Activated T-helper 1 cell treated with anti-CD3 and anti-CD28 coated beads, Interleukin-2, amount 50 U/mL, for 16 hours (primary cell): ENCODE results near the gene MAP7D1.
"Not testable (repeated sequence)": the region's sequence is repeated elsewhere in the genome, so short reads cannot be mapped to it uniquely, and the experiment has no call there.

Experiments
- DNase-seq, 2 donors: peaks; one replicate each; pipeline ENCODE4 v3.0.0-alpha.2; 2020; ENCODE audit warnings: low read depth in 1 of 2, low spot score in 1 of 2

The MAP7D1 gene

DNA sequence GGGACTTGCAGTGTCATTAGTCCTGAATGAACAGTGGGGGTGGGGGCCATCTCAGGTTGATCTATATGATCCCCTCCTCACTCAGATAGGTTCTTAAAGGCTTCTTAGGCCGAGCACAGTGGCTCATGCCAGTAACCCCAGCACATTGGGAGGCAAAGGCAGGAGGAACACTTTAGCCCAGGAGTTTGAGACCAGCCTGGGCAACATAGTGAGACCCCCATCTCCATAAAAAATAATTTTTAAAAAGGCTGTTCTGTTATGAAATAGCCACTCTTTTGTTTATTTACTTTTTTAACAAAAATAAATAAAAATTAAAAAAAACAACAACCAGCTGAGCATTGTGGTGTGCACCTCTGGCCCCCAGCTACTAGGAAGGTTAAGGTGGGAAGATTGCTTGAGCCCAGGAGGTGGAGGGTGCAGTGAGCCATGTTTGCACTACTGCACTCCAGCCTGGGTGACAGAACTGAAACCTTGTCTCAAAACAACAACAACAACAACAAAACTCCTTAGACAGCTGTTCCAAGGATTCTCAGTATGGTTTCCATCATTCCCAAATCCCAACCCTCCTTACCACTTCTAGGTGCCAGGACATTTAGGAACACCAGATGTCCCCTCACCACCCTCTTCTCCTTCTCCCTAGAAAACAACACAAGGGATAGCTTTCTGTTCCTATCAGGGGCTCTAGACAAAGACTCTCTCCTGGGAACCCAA is 4.7 kb upstream of the MAP7D1 start:
- DNase-seq, result no peak

DNA sequence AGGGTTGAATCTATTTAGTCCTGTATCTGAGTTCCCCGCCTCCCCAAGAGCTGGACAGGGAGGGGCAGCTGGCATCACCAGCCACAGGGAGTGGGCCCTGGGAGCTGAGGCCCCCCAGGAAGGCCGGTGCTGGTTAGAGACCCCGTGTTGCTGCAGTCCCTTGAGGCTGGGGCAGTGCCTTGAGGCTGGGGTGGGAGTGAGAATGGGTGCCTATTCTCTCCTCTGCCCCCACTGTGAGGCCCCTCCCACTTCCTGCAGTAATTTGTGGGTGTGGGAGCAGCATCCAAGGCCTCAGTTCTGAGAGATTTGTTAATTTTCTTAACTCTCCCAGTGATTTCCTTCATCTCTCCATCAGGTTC is 4.1 kb upstream of the MAP7D1 start:
- DNase-seq, result peak in 1 of 2 donors; percentile 26

DNA sequence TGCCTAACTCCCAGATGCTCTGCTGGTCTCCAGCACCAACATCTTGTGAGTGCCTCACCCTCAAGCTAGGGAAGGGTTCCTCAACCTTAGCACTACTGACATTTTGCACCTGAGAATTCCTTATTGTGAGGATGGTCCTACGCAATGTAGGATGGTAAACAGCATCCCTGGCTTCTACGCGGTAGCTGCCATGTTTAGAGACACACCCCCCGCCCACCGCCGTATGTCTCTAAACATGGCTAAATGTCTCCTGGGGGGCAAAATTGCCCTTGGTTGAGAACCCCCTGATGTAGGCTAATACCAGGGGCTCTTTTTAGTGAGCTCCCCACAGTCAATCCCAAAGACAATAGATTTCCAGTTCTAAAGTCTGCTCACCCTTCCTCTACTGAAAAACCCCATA is 2.5 kb upstream of the MAP7D1 start:
- DNase-seq, result no peak

DNA sequence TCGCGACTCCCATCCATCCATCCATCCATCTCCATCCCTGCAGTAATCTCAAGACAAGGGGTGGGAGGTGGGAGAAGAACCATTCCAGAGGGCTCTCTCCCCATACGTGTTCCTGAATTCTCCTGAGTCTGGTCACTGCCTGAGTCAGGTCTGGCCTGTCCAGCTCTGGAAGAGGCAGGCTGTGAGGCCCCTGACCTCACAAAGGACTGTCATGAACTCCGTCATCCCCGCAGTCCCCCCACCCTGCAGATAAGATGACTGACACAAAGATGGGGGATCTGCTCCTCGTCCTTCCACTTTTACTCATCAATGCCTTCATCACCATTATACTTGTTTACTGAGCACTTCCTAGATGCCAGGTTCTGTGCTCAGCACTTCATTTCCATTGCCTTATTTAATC is 1.6 kb upstream of the MAP7D1 start:
- no peak for DNase-seq

DNA sequence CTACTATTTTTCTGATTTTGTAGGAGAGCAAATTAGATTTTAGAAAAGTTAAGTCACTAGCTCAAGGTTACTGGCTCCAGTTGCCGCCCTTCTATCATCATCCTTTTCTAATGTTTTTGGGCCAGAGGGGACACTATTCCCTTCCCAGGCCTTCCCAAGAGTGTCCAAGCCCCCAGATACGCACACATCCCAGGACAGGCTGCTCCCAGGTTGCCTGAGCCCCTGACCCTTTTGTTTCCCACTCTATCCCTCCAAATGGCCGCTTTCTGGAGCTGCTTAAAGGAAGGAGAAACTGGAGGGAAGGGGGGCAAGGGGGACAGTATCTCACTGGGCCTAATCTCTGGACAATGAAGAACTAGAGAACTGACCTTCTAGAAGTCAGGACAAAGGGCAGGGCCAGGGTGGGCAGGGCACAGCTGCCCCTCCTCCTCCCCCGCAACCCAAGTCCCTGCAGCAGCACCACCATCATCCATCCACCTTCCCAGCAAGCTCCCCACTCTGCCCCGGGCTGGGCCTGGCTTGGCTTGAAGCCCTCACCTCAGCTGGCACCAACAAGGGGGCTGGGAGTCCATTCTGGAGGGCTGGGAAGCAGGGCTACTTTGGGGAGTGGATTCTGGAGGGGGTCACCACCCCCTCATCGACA is 1.1 kb upstream of the MAP7D1 start:
- no peak for DNase-seq

DNA sequence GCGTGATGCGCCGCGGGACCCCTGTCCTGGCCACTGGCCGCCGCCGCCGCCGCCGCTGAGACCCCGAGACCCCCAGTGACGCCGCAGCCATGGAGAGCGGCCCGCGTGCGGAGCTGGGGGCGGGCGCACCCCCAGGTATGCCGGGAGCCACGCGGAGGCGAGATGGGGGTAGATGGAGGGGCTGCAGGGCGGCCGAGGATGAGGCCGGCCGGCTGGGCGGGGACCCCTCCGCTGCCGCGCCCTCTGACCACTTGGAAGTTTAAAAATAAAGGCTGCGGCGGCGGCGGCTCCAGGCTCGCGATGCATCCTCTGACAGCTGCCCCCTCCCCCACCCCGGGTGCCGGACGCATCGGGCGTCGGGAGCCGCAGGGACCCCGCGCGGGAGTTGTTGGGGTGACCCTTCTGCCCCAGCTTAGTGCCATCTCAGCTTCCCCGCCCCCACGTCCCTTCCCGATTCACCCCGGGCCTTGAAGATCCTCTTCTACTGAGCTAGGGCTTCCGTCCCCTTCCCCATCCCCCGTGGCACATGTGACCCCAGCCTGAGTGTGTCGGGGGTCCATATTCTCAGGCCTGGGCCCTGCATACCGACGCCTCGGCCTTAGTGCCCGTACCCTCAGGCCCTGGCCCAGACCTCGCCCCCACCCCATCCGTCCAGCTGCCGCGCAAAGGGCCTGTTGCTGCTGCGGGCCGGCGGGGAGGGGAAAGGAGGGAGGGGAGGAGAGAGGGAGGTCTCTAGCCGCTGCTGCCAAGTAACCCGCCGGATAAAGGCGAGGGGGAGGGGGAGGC is 562 bp downstream of the MAP7D1 start:
- peak in 1 of 2 donors; percentile 34 for DNase-seq

DNA sequence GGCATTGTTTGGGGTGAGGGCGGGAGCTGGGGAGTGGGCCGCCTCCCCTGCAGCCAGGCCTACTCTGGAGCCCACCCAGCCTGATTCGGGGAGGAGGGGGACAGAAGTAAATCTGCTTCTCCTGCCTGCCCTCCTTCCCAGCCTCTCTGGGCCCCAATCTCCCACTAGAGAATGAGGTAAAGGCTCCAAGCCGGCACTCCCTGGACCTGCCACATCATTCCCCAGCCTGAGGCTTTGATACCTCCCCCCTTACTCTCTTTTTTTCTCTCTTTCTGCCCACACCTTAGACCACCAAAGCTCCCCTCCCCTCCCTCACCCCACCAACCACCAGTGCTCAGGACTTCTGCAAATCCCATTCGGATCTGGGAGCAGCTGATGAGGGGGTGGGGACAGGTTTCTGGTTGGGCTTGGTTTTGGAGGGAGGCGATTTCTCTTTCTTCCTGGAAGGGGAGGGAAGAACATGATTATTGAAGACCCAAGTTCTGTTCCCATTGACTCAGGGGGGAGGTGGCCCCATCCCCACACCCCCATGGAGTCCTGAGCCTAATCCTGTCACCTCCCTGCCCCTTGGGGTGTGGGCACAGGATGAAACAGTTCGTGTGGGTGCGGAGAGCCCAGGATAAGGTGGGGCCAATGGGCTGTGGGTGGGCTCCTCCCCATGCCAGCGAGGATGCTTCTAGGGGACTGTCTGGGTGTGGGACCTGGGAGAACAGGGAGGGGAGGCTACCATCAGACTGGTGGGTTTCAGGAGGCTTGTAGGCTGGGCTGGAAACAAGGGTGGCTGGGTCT is 1.3 kb downstream of the MAP7D1 start:
- DNase-seq, result no peak

DNA sequence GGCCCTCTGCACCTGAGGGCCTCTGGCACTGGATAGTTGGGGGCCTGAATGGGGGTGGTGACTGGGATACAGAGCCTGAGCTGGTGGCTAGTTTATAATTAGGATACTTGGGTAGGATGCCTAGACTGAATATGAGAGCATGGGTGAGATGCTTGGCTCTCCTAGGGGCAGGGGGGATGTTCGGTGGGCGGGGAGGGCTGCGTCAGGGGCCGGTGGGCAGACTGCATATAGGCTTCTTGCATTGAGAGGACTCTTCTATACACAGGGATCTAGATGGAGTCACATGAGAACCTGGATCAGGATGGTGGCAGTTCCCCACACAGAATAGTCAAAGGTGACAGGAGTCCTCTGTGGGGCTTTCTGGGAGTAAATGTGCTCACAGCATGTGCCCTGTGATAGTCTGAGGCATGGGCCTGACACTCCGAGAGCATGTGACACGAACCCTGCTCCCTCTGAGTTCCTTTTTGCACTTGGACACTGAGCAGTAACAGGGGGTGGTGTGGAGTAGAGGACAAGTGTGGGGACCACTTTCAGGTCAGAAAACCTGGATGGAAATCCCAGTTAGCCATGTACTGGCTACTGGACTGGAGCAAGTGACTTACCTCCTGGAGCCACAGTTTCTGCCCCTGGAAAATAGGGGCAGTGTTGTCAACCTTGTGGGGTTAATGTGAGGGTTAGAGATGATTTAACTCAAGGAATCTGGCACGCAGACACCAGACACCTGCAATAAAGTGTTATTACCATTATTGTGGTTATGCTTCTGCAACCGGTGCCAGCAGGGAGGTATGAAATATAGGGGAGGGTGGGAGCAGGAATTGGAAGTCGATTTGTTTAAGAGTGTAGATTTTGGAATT is 2.2 kb downstream of the MAP7D1 start:
- no peak for DNase-seq

DNA sequence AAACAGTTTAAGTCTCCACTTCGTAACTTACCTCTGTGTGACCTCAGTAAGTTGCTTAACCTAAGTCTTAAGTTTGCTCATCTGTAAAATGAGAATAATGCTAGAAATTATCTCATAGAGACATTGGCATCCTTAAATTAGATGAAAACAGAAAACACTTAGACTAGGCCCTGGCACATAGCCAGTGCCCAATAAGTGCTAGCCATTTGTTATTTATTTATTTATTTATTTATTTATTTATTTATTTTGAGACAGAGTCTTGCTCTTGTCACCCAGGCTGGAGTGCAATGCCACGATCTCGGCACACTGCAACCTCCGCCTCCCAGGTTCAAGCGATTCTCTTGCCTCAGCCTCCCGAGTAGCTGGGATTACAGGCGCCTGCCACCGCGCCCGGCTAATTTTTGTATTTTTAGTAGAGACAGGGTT is 2.9 kb downstream of the MAP7D1 start:
- not testable (repeated sequence) for DNase-seq

DNA sequence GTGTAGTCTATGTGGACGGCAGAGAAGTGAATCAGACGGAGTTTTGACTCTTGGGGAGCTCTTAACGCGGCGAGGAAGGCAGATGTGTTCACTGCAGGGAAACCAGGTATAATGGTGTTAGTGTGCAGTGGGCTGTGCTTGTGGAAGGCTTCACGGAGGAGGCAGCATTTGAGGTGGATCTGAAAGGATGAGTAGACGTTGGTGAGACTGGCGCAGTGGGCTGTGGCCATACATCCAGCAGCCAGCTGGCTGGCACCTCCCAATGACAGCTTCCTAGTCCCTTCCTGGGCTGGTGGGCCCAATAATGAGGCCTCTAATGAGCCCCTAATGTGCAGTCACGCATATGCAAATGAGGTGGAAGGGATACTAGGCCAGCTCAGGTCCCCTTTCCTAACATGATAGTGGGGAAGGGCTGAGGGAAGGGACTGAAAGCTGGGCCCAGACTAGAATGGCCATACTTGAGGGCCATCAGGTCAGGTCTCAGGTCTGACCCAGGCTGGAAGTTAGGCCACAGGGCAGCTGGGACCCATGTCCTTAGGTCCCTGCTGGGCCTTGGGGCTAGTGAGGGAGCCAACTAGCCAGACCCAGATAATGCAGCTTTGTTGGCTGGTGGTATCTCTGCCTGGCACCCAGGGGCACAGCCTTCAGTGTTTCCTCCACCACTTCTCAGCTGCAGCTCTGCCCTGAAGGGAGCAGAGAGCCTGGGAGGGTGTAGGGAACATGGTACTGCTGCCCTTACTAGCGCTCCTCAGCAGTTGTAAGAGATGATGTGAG is 3.8 kb downstream of the MAP7D1 start:
- DNase-seq, result no peak

DNA sequence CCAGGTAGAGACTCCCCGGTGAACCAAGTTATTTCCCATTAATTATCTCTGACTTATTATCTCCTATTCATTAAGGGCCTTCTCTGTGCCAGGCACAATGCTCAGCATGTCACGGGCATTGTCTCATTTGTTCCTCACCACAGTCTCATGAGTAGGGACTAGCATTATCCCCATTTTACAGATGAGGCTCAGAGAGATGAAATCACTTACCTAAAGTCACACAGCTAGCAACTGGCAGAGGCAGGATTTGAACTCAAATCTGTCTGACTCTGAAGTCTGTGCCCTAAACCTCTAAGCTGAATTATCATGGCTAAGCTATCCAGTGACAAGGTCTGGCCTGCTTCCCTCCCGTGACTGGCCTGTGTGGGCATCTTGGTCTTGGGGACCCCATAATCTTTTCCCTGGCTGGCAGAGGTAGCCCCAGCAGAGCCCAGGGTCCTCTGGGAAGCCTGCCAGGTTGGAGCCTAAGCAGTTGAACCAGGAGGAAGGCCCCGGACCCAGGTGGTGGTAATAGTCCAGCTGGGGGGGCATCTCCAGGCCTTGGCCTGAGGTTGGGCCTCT is 4.5 kb downstream of the MAP7D1 start:
- DNase-seq, result no peak

DNA sequence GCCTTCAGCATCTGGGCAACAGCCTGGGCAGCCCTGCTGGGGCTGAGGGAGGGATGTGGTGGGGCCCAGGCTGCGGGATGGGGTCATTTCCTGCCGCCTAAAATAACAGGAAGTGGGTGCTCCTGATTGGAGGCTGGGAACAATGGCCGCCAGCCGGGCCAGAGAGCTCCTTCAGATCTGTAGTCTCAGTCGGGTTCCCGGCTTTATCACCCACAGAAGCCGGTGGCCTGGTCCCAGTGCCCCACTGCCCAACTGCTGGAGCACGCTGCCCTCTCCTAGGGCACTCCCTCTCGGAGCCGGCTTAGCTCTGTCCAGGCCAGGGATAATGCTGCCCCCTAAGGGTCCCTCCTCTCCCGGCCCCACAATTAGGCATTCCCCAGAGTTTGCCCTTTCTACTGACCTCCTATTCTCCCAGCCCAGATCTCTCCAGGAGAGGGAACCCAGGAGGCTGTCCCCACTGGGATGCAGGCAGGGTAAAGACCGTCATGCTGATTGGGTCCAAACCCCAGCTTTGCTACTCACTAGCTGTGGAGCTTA is 5.1 kb downstream of the MAP7D1 start:
- peak; percentile 42 to 46 for DNase-seq

DNA sequence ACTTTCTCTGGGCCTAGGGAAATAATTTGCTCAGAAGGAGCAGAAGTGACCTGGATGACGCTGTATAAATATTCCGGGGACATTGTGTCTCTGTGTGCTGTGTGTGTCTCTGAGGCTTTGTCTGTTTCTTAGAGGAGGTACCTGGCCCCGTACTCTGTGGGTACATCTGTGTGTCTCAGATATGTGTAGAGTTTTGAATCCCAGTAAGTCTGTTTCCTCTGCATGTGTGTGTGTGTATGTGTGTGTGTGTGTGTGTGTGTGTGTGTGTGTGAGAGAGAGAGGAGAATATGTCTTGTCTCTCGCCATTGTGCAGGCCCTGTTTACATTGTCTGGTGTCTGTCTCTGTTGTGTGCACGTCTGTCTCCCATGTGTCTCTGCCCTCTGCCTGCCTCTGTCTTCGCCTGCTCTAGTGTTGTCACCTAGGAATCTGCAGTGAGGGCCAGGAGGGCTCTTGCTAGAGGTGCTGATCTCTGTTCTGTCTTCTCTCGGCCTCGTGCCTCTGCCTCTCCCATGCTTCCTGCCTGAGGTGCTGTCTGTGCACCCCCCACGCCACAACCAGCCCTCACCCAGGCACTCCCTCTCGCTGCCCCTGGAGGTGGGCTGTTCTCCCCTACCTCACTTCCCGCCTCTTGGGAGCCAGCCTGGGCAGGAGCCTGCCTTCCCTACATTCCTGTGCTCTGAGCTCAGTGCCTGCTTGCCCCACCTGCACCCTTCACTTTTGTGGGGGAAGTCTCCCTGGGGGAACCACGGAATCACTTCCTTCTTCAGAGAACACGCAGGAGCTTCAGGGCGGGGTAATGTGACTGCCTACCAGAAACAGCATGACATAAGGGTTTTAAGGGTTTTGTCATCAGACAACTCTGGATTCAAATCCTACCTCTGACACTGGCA is 5.9 kb downstream of the MAP7D1 start:
- DNase-seq, result no peak

DNA sequence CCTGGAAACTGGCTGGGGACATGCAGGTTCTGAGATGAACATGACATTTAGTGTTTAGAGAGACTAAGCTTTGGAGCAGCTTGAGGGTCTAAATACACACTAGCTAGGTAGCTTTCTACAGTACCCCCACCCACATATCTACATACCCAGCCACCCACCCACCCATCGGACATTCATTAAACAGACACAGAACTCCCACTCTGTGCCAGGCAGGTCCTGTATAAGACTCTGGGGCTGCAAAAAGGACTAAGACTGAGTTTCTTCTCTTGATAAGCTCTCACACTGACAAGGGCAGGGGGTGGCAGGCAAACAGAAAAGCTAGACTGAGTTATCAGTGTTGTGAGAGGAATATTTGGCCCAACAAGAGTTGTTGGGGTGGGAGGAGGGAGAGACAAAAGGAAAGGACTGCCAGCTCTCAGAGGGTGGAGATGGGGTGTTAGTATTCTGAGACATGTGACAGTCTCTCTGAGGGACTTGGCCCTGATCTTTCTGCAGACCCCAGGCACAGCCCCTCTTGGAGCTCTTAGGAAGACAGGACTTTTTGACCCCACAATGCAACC is 6.8 kb downstream of the MAP7D1 start:
- no peak for DNase-seq

DNA sequence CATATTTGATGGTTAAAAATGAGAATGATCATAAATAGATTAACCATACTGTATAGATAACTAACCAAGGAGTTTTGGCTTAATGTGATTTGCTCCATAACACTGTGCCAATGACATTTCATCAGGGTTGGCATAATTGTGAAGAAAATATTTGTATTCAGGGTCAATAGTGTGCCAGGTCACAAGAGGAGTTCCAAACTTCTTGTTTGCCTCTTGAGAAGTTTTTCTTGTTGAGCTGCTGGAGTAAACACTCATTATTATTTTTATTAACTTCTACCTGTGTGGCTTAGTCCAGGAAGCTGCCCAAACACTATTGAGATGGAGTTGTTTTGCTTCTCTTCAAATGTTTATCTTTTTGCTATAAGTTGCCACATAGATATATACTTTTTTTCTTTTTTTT is 7.5 kb downstream of the MAP7D1 start:
- DNase-seq, result no peak

DNA sequence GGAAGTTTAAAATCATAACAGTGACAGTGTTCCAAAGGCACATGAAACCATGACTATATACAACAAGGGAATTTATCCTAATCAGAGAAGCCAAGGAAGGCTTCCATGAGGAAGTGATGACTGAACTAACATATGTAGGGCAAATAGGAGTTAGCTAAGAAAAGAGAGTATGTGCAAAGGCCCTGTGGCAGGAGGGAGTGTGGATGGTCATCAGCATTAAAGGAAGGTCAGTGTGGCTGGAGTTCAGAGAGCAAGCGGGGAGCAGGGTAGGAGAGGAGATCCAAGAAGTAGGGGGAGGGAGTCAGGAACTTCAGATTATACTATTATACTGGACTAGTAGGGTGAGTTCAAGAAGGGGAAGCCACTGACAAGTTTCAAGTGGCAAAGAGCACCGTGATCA is 8.4 kb downstream of the MAP7D1 start:
- DNase-seq, result no peak

DNA sequence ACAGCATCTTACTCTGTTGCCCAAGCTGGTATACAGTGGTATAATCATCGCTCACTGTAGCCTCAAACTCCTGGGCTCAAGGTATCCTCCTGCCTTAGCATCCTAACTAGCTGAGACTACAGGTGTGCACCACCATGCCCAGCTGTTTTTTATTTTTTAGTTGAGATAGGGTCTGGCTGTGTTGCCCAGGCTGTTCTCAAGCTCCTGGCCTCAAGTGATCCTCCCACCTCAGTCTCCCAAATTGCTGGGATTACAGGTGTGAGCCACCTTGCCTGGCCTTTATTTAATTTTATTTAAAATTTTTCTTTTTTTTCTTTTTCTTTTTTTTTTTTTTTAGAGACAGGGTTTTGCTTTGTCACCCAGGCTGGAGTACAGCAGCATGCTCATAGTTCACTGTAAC is 9.2 kb downstream of the MAP7D1 start:
- DNase-seq, result no peak

DNA sequence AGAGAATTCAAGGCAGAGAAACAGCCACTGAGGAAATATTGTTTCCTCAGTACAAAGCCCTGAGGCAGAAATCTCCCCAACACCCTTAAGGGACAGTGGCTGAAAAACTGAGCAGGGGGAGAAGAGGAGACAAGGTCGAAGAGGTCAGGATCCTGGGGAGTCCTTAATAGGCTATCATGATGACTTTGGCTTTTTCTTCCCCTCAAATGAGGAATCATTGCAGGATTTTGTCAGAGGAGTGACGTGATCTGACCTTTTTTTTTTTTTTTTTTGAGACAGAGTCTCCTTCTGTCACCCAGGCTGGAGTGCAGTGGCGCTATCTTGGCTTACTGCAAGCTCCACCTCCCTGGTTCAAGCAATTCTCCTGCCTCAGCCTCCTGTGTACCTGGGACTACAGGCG is 10.2 kb downstream of the MAP7D1 start:
- DNase-seq, result no peak
